SIG-M5 (cell line): ENCODE results near the gene PIF1.

ENCODE experiments used
- DNase-seq: peaks from one replicate; lab custom pipeline; 2025; lab: John Stamatoyannopoulos, UW

PIF1 gene

DNA sequence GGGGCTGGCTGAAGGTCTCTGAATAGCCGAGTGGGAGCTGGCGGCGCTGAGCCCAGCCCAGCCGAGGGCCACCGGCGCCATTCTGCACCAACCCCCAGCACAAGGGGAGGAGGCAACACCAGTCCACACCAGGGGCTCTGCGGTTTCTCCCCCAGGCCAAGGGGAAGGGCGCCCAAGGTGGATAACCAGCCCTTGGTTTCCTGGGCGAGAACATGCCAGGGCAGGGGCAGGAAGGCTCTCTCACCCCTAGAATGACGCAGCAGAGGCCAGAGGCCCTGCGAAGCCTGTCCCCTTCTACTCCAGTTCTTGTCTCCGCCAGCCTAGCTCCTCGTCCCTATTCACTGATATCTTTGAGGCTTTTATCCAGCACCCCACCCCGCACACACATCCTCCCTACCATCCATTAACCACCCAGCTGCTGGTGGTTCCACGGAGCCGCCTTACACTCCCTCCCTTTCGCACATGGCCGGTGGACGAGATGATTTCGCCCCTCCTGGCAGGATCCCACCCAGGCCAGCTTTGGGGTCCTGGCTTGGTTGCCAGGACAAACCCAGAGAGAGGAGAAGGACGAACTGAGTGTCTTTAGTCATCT is 51.3 kb downstream of the PIF1 start:
- DNase-seq = no peak

DNA sequence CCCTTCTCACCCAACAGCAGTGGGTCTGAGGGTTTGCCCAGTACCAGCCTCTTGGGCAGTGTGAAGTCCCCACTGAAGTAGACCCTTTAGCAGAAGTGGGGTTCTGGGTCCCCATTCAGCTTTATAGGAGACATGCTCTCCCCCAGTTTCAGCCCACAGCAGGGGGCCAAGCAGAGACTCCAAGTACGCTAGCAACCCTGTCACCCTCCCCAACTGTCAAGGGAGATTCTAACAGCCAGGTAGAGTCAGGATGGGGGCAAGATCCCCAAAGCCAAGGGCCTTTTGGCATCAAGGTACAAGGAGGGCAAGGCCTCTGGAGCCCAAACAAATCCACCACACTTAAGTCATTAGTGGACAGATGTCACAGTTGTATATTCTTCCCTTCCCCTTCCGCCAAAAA is 51.8 kb downstream of the PIF1 start:
- DNase-seq = no peak

DNA sequence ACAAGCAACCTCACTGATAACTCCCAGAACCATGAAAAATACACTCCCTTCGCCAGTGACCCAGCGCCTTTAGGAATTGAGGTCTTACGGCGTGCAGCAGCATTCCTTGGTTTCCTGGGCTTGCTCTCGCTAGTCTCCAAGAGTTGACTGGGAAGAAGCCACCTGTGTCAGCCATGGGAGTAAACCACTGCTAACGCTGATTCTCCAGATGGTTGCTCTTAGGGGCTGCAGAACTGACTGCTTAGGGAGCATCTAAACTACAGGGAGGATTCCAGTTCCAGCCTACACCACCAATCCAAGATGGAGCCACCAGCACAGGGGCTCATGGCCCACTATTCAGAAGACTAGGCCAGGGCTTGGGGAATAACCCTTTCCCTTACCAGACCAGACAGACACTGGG is 52.5 kb downstream of the PIF1 start:
- no peak for DNase-seq

DNA sequence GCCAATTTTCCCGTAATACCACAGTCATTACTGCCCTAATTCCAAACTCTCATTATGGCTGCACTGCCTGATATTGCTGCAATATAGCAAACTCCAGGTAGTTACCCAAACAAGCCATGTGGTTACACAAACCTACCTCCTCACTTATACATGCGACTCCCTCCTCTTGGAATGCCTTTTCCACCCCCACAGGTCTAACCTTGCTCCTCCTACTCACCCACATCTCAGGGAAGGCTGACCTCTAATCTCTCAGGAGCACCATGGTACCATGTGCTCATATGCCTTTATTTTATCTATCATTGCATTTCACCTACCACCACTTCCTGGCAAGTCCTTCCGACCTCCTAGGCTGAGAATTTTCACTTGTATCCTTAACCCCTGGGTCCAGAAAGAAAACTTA is 53.0 kb downstream of the PIF1 start:
- DNase-seq = no peak

DNA sequence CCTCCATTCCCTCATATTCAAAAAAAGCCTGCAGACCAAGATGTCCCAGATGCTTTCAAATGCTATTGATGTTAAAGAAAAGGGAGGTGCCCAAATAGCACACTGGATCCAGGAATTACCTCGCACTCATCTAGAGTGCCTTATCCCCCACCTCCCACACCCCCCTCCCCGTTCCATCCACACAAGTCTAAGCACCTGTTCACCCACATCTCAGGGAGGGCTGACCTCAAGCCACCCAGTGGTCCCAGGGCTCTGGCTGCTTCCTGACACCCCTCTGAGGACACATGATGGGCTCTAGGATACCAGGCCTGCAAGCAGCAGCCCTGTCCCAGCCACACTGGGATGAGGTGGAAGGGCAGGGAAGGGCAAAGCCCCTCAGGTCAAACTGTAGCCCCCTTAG is 54.8 kb downstream of the PIF1 start:
- no peak for DNase-seq

DNA sequence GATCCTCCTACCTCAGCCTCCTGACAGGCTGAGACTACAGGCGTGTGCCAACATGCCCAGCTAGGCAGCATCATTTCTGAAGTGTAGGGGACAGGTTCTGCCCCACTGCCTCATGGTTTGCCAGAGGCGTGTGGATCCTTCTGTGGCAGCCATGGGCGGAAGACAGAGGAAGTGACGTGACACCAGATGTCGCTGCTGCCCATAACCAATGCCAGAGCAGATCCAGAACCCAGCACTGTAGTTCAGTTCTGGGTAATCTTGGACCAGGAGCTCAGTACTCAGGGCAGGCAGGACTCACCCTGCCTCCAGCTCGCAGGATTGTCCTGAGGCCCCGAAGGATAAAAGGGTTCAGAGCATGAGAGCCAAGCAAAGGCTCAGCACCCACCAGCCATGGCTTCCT is 58.2 kb downstream of the PIF1 start:
- DNase-seq = no peak

DNA sequence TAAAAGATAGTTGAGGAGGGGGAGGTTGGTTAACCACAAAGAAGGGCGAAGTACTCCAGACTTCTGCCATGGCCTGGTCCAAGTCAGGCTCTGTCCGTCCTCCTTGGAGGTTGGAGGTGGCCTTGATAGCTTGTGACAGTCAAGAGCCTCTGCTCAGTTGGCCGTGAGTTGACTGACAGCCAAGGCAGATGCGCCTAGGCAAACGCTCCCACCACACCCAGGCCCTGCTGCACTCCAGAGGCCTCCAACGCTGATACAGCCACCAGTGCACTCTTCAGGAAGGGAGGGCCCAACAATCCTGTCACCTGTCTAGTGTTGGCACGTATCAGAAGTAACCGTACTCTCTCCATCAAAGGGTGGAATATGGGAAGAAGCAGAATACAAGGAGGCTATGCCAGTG is 59.4 kb downstream of the PIF1 start:
- DNase-seq = no peak
